Measurements from ENCODE around the gene PLXNA4.

DNA sequence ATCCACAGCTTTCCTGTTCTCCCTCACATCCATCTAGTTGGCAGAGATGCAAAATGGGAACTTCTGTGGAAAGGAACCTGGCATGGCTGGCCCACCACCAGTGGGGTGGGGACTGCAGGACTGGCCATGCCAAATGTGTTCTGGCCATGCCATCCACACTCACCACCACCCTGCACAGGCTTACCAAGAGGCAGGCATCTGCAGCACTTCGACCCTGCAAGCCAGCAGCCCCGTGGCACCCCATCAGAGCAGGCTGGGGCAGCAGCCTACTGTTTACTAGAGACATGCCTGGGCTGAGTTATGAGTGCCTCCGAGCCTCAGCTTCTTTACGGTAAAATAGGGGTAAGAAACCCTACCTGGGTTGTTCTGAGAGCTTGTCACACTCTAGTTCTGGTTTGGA lies 313.1 kb downstream of the PLXNA4 start:
- TF ChIP-seq NFYB (CRISPR knock-in tag; conservative IDR thresholded peaks at IDR 0.05; ENCODE audit: low read depth) (no peak), ESRRA (CRISPR knock-in tag; IDR thresholded peaks at IDR 0.05; ENCODE audit: borderline replicate concordance) (no peak), NR1H2 (CRISPR knock-in tag; IDR thresholded peaks at IDR 0.05) (no peak), ETV6 (CRISPR knock-in tag; IDR thresholded peaks at IDR 0.05) (no peak), JUN (CRISPR knock-in tag; IDR thresholded peaks at IDR 0.05) (no peak), ZBTB21 (CRISPR knock-in tag; IDR thresholded peaks at IDR 0.05; ENCODE audit: borderline replicate concordance) (no peak), ZNF317 (CRISPR knock-in tag; IDR thresholded peaks at IDR 0.05; ENCODE audit: borderline replicate concordance, low read depth) (no peak), NR2C2 (CRISPR knock-in tag; IDR thresholded peaks at IDR 0.05) (no peak)
- TF ChIP-seq, protein P1, sequence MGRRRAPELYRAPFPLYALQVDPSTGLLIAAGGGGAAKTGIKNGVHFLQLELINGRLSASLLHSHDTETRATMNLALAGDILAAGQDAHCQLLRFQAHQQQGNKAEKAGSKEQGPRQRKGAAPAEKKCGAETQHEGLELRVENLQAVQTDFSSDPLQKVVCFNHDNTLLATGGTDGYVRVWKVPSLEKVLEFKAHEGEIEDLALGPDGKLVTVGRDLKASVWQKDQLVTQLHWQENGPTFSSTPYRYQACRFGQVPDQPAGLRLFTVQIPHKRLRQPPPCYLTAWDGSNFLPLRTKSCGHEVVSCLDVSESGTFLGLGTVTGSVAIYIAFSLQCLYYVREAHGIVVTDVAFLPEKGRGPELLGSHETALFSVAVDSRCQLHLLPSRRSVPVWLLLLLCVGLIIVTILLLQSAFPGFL (CRISPR knock-in tag; IDR thresholded peaks at IDR 0.05; ENCODE audit: borderline replicate concordance) = no peak
- TF ChIP-seq, protein P2, sequence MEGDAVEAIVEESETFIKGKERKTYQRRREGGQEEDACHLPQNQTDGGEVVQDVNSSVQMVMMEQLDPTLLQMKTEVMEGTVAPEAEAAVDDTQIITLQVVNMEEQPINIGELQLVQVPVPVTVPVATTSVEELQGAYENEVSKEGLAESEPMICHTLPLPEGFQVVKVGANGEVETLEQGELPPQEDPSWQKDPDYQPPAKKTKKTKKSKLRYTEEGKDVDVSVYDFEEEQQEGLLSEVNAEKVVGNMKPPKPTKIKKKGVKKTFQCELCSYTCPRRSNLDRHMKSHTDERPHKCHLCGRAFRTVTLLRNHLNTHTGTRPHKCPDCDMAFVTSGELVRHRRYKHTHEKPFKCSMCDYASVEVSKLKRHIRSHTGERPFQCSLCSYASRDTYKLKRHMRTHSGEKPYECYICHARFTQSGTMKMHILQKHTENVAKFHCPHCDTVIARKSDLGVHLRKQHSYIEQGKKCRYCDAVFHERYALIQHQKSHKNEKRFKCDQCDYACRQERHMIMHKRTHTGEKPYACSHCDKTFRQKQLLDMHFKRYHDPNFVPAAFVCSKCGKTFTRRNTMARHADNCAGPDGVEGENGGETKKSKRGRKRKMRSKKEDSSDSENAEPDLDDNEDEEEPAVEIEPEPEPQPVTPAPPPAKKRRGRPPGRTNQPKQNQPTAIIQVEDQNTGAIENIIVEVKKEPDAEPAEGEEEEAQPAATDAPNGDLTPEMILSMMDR (IDR thresholded peaks at IDR 0.05) = no peak
- TF ChIP-seq, protein P3, sequence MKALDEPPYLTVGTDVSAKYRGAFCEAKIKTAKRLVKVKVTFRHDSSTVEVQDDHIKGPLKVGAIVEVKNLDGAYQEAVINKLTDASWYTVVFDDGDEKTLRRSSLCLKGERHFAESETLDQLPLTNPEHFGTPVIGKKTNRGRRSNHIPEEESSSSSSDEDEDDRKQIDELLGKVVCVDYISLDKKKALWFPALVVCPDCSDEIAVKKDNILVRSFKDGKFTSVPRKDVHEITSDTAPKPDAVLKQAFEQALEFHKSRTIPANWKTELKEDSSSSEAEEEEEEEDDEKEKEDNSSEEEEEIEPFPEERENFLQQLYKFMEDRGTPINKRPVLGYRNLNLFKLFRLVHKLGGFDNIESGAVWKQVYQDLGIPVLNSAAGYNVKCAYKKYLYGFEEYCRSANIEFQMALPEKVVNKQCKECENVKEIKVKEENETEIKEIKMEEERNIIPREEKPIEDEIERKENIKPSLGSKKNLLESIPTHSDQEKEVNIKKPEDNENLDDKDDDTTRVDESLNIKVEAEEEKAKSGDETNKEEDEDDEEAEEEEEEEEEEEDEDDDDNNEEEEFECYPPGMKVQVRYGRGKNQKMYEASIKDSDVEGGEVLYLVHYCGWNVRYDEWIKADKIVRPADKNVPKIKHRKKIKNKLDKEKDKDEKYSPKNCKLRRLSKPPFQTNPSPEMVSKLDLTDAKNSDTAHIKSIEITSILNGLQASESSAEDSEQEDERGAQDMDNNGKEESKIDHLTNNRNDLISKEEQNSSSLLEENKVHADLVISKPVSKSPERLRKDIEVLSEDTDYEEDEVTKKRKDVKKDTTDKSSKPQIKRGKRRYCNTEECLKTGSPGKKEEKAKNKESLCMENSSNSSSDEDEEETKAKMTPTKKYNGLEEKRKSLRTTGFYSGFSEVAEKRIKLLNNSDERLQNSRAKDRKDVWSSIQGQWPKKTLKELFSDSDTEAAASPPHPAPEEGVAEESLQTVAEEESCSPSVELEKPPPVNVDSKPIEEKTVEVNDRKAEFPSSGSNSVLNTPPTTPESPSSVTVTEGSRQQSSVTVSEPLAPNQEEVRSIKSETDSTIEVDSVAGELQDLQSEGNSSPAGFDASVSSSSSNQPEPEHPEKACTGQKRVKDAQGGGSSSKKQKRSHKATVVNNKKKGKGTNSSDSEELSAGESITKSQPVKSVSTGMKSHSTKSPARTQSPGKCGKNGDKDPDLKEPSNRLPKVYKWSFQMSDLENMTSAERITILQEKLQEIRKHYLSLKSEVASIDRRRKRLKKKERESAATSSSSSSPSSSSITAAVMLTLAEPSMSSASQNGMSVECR (CRISPR knock-in tag; IDR thresholded peaks at IDR 0.05; ENCODE audit: borderline replicate concordance) = no peak
- TF ChIP-seq, protein P4, sequence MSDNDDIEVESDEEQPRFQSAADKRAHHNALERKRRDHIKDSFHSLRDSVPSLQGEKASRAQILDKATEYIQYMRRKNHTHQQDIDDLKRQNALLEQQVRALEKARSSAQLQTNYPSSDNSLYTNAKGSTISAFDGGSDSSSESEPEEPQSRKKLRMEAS (CRISPR knock-in tag; IDR thresholded peaks at IDR 0.05) = no peak
- TF ChIP-seq, protein P5, sequence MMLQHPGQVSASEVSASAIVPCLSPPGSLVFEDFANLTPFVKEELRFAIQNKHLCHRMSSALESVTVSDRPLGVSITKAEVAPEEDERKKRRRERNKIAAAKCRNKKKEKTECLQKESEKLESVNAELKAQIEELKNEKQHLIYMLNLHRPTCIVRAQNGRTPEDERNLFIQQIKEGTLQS (CRISPR knock-in tag; conservative IDR thresholded peaks at IDR 0.05) = no peak
- TF ChIP-seq, protein P6, sequence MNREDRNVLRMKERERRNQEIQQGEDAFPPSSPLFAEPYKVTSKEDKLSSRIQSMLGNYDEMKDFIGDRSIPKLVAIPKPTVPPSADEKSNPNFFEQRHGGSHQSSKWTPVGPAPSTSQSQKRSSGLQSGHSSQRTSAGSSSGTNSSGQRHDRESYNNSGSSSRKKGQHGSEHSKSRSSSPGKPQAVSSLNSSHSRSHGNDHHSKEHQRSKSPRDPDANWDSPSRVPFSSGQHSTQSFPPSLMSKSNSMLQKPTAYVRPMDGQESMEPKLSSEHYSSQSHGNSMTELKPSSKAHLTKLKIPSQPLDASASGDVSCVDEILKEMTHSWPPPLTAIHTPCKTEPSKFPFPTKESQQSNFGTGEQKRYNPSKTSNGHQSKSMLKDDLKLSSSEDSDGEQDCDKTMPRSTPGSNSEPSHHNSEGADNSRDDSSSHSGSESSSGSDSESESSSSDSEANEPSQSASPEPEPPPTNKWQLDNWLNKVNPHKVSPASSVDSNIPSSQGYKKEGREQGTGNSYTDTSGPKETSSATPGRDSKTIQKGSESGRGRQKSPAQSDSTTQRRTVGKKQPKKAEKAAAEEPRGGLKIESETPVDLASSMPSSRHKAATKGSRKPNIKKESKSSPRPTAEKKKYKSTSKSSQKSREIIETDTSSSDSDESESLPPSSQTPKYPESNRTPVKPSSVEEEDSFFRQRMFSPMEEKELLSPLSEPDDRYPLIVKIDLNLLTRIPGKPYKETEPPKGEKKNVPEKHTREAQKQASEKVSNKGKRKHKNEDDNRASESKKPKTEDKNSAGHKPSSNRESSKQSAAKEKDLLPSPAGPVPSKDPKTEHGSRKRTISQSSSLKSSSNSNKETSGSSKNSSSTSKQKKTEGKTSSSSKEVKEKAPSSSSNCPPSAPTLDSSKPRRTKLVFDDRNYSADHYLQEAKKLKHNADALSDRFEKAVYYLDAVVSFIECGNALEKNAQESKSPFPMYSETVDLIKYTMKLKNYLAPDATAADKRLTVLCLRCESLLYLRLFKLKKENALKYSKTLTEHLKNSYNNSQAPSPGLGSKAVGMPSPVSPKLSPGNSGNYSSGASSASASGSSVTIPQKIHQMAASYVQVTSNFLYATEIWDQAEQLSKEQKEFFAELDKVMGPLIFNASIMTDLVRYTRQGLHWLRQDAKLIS (CRISPR knock-in tag; IDR thresholded peaks at IDR 0.05; ENCODE audit: borderline replicate concordance) = no peak

All from WTC11 (cell line).